ENCODE results near the gene USP1.

The USP1 gene

DNA sequence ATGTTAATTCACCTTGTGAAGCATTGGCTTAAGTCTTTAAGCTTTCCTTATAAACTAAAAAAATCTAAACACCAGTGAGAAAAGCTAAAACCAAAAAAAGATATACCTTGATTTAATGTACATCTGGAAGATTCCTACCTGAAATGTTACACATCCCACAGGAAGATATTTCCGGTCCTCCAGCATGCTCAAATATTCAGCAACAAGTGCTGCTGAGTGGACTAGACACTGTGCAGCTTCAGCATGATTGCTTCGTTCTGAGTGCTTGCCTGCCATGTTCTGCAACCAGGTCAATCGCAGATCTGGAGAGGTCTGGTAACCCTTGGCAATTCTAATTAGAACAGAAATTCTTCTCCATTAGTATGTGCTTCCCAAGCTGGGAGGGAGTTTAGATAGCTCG, 57.3 kb downstream of the USP1 start:
- no peak for DNase-seq

DNA sequence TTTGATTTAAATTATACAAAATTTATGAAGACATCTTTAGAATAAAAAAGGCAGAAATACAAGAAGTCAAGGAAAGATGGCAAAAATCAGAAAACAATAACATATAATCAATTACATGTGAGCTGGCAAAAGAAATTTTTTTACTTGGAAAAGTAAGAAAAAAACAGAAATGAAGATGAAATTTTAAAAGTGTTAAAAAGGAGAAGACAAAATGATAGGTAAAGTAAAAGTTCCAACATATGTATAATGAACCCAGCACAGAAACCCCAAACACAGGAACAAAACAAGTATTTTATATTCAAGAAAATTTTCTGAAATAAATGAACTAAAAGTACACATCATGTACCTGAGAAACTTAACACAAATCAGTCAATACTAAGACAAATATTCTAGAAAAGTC, 63.4 kb downstream of the USP1 start:
- DNase-seq, result no peak

Data from stimulated activated CD8-positive, alpha-beta memory T cell treated with anti-CD3 and anti-CD28 coated beads, Interleukin-4, amount 100 ng/mL, for 48 hours (primary cell).